ENCODE measurements around the gene TLL2. TPM values are rescaled to one million over a fixed set of nuclear protein-coding genes. Genes with fewer than 3 reads are reported as not detected.

The TLL2 gene
- total RNA-seq, 1 donor from 2014 or later = 0.13 TPM

DNA sequence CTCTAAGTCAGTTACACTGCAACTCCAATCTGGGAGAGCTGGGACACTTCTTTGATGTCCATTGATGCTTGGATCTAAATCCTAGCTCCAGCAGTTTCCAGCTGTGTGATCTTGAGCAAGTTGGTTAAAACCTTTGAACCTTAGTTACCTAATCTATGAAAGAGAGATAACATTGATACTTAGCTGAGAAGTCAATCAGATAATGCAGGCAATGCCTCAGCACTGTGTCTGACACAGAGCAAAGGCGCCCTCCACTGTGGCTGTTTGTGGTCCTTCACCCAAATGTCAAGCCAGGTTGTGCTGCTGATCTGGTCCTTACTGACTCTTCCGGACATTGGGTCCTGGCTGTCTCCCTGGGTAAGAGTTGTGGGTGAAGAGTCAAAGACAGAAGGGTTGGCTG is 189.3 kb downstream of the TLL2 start:
- no peak for DNase-seq (ENCODE audit: low read depth, low spot score)

DNA sequence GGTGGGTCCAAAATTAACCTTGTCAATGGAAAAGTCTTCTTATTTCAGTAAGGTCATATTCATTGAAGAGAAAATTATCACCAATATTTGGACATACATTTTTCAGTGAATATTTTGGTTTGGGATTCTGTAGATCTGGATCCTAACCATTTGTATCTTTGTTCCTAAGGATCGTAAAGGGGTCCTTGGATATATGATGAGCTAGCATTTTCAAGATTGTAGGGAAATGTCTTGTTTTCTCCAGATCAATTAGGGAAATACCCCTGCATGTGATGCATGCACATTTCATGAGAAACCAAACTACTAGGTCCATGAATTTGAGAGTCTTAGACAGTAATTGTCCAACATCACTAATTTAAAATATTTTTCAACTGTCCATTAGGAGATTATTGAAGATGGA is 191.5 kb downstream of the TLL2 start:
- DNase-seq (ENCODE audit: low read depth, low spot score) = no peak

DNA sequence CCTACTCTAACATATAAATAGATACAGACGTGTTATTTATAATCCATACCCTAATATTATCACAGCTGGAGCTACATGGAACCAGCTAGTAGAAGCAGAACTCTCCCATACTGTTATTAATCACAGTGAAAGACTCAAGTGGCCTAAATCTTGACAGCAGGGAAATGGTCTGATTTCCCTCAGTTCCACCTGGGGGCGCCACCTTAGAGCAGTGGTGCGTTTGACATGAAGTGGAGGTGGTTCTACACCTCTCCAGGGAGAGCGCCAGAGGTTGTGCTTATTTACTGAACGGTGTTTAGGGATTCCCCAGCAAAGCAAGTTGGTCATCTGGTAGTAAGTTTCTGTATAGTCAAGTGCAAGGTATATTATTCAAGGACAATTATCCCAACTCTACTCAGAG is 191.9 kb downstream of the TLL2 start:
- DNase-seq (ENCODE audit: low read depth, low spot score) = no peak

GRCh38 chr10:96319754-96320474 is 193.8 kb downstream of the TLL2 start:
- no peak for DNase-seq (ENCODE audit: low read depth, low spot score)

- no peak for DNase-seq (ENCODE audit: low read depth, low spot score)
Measured at GRCh38 chr10:96317067-96317833, 196.5 kb downstream of the TLL2 start.

Other genes with a start within 250 kb of the TLL2 start
- gene BLNK, start 242.4 kb downstream of the TLL2 start, total RNA-seq = not detected in 2 replicates
- not detected in 2 replicates for gene DNTT, start 209.5 kb downstream of the TLL2 start, total RNA-seq
- gene OPALIN, start 154.9 kb downstream of the TLL2 start, total RNA-seq = not detected in 2 replicates
- gene TM9SF3, start 73.1 kb upstream of the TLL2 start, total RNA-seq = 121 and 149 TPM in 2 replicates
- gene PIK3AP1, start 206.6 kb upstream of the TLL2 start, total RNA-seq = 0.13 and 0.21 TPM in 2 replicates